PC-9 (cell line): ENCODE data around the gene BUD23.

Experiments used
- CTCF ChIP-seq: fragments of 200-600 bp; sonication (generic); conservative IDR thresholded peaks from 2 replicates; pipeline ENCODE4 v1.6.1; 2017; ENCODE audit warnings: mixed run types, antibody characterized with exemption, mild to moderate bottlenecking, moderate library complexity
- EZH2 ChIP-seq: fragments of 200-600 bp; sonication (generic); IDR thresholded peaks from 2 replicates; pipeline ENCODE4 v1.8.0; 2017; ENCODE audit warnings: antibody characterized with exemption, low read depth

DNA sequence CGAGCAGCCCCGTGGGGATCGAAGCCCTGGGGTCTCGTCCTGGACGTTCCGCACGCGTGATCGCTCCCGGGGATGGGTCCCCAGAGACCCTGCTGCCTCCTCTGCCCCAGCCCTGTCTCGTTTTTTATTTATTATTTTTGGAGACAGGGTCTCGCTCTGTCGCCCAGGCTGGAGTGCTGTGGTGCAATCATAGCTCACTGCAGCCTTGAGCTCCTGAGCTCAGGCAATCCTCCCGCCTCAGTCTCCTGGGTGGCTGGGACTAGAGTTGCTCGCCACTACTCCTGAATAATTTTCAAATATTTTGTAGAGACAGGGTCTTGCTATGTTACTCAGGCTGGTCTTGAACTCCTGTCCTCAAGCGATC lies 36.4 kb downstream of the BUD23 start:
- TF ChIP-seq EZH2 = no peak
- TF ChIP-seq CTCF = no peak
